Measurements from ENCODE around the gene COX5B.
"Not testable (repeated sequence)": the region's sequence is repeated elsewhere in the genome, so short reads cannot be mapped to it uniquely, and the experiment has no call there.

The COX5B gene

GRCh38 chr2:97675430-97676113 is 29.7 kb downstream of the COX5B start:
- FAIRE-seq = no peak

- FAIRE-seq = no peak
These were observed 30.8 kb downstream of the COX5B start for GRCh38 chr2:97676620-97677019.

- no peak for FAIRE-seq
These were observed 31.6 kb downstream of the COX5B start for GRCh38 chr2:97677480-97677879.

GRCh38 chr2:97678298-97678697 is 32.4 kb downstream of the COX5B start:
- no peak for FAIRE-seq

- not testable (repeated sequence) for FAIRE-seq
These were observed 41.4 kb downstream of the COX5B start for GRCh38 chr2:97687235-97687634.

GRCh38 chr2:97688062-97688827 is 42.4 kb downstream of the COX5B start:
- FAIRE-seq = no peak

- no peak for FAIRE-seq
These were observed 45.3 kb downstream of the COX5B start for GRCh38 chr2:97691166-97691565.

GRCh38 chr2:97693476-97693875 is 47.6 kb downstream of the COX5B start:
- FAIRE-seq = no peak

- no peak for FAIRE-seq
These were observed 49.9 kb downstream of the COX5B start for GRCh38 chr2:97695744-97696143.

- FAIRE-seq = peak; percentile 90
These were observed 51.7 kb downstream of the COX5B start for GRCh38 chr2:97697252-97698235.

Data from islet of Langerhans (tissue), 1 donor.